Measurements from ENCODE around the gene RLN3.
A peak's percentile ranks its signal among the peaks of the same experiment; 100 is the strongest.

DNA sequence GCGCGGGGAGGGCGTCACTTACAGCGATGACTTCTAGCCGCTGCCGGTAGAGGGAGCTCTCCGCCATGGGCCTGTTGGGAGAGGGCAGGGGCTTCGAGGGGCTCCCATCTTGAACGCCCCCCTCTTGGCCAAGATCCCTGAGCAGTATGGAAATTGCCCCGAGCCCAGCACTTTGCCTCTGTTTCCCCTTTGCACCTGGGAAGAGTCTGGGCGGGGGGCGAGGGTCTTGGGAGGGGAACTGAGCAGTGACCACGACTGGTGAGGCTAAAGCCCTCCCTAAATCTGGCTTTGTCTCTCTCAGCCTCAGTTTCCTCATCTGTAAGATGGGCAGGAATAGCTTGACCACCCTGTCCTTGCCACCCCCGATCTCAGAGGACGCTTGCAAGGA lies 31.1 kb downstream of the RLN3 start:
- TF ChIP-seq POLR2A (IDR thresholded peaks at IDR 0.05) (no peak), CTCF (IDR thresholded peaks at IDR 0.05) (peak in 2 of 6 experiments; percentile 24 to 47)
